OCI-LY3 (cell line): Measurements from ENCODE around the gene SAPCD2.

Source experiments
- H2AFZ ChIP-seq: fragments of 200-600, 300-600 bp; shearing (Covaris generic); 2 replicates; pipeline ENCODE4 v1.6.0; 2014; ENCODE audit warnings: antibody characterized with exemption, low read depth, low read length
- H3K27ac ChIP-seq: fragments of 200-600, 300-600 bp; sonication (generic); 2 replicates; pipeline ENCODE4 v1.5.1; 2014; ENCODE audit warnings: mild to moderate bottlenecking, low read length, moderate library complexity, mixed read lengths
- H3K27me3 ChIP-seq: fragments of 200-600, 300-600 bp; sonication (generic); 2 replicates; pipeline ENCODE4 v1.6.1; 2014; ENCODE audit warnings: low read depth, low read length, mixed read lengths
- H3K36me3 ChIP-seq: fragments of 200-600, 300-600 bp; sonication (generic); replicated peaks from 2 replicates; pipeline ENCODE3; 2014; ENCODE audit warnings: low read depth, low read length, mixed read lengths
- H3K4me1 ChIP-seq: fragments of 300-600, 200-600 bp; sonication (generic); 2 replicates; pipeline ENCODE4 v1.6.1; 2014; ENCODE audit warnings: low read length, mixed read lengths
- H3K4me2 ChIP-seq: fragments of 200-600, 300-600 bp; sonication (generic); 2 replicates; pipeline ENCODE4 v1.6.1; 2014; ENCODE audit warnings: low read length, mixed read lengths
- H3K4me3 ChIP-seq: fragments of 300-600, 200-600 bp; sonication (generic); 2 replicates; pipeline ENCODE4 v1.5.1; 2014; ENCODE audit warnings: antibody characterized with exemption, mild to moderate bottlenecking, low read length, moderate library complexity
- H3K79me2 ChIP-seq: fragments of 300-600, 200-600 bp; shearing (Covaris generic); 2 replicates; pipeline ENCODE4 v1.6.1; 2014; ENCODE audit warnings: mild to moderate bottlenecking, low read length, mixed read lengths
- H3K9ac ChIP-seq: fragments of 300-600, 200-600 bp; shearing (Covaris generic); 2 replicates; pipeline ENCODE4 v1.6.0; 2014; ENCODE audit warnings: mild to moderate bottlenecking, low read length, moderate library complexity
- H3K9me3 ChIP-seq: fragments of 200-600, 300-600 bp; shearing (Covaris generic); 2 replicates; pipeline ENCODE4 v1.6.1; 2014; ENCODE audit warnings: low read length, mixed read lengths; ENCODE audit not compliant: insufficient read depth
- H4K20me1 ChIP-seq: fragments of 200-600, 300-600 bp; sonication (generic); 2 replicates; pipeline ENCODE4 v1.6.1; 2016; ENCODE audit warnings: low read length, mixed read lengths; ENCODE audit not compliant: insufficient read depth
- CTCF ChIP-seq: fragments of 200-600, 300-600 bp; sonication (generic); IDR thresholded peaks from 2 replicates; pipeline ENCODE4 v1.5.1; 2014; ENCODE audit warnings: antibody characterized with exemption, low read length, low read depth
- EZH2phosphoT487 ChIP-seq: fragments of 200-600 bp; shearing (Covaris generic); IDR thresholded peaks from 2 replicates; pipeline ENCODE4 v1.6.1; 2018; ENCODE audit warnings: antibody characterized with exemption, mixed run types, low read depth

The SAPCD2 gene

DNA sequence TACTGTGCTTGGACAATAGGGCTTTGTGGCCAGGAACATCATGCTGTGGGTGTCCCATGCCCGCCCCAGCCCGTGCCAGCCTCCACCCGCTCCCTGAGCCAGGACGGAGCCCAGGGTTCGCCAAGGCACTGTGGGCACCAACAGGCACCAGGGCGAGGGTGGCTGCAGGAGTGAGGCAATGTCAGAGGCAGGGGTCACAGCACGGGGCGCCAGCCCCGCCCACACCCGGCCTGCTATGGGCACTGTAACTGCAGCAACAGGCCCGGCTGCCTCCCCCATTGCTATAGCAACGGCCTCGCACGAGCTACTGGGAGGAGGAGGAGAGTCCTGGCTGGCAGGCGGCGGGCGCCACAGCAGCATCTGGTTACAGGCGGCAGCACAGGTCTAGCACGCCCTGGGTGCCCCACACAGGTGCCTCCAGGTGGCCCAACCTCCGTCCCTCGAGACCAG is 44.8 kb downstream of the SAPCD2 start:
- H3K27ac ChIP-seq = no peak overlapping the region
- TF ChIP-seq EZH2phosphoT487 (no peak), CTCF (no peak)
- H3K79me2 ChIP-seq = no peaks in the 10 kb centered on the region
- peaks cover 20% of the 10 kb centered on the region for H3K4me1 ChIP-seq
- H3K4me3 ChIP-seq = no peak overlapping the region
- H3K4me2 ChIP-seq = no peak overlapping the region
- H3K36me3 ChIP-seq = no peaks in the 10 kb centered on the region
- H4K20me1 ChIP-seq = no peaks in the 10 kb centered on the region
- no peak overlapping the region for H2AFZ ChIP-seq
- H3K27me3 ChIP-seq = peaks cover 6% of the 10 kb centered on the region
- H3K9ac ChIP-seq = no peak overlapping the region
- no peaks in the 10 kb centered on the region for H3K9me3 ChIP-seq

DNA sequence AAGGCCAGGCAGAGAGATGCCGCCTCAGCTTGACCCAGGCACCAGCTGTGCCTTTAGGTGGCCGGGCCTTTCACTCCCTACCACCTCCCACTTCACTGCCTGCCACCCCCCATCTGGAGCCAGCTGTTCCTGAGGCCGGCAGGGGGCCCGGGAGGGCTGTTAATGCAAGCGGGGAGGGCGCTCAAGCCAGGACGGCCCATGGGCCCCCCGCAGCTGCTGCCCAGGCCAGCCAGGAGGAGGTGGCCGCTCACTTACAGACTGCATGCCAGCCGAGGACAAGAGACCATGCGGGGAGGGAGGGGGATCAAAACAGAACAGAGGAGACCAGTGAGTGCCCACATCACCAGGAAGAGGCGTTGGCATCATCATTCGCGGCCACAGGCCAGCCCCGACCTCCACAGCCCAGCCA is 46.8 kb downstream of the SAPCD2 start:
- no peak overlapping the region for H2AFZ ChIP-seq
- no peak overlapping the region for H3K27ac ChIP-seq
- H3K36me3 ChIP-seq = no peaks in the 10 kb centered on the region
- no peaks in the 10 kb centered on the region for H4K20me1 ChIP-seq
- no peak for TF ChIP-seq EZH2phosphoT487
- no peak for TF ChIP-seq CTCF
- H3K27me3 ChIP-seq = peaks cover 6% of the 10 kb centered on the region
- no peaks in the 10 kb centered on the region for H3K79me2 ChIP-seq
- peaks cover 10% of the 10 kb centered on the region; the same call in 1 of the 2 replicates for H3K4me1 ChIP-seq
- no peak overlapping the region for H3K4me3 ChIP-seq
- no peaks in the 10 kb centered on the region for H3K9me3 ChIP-seq
- H3K4me2 ChIP-seq = no peak overlapping the region
- H3K9ac ChIP-seq = no peak overlapping the region

DNA sequence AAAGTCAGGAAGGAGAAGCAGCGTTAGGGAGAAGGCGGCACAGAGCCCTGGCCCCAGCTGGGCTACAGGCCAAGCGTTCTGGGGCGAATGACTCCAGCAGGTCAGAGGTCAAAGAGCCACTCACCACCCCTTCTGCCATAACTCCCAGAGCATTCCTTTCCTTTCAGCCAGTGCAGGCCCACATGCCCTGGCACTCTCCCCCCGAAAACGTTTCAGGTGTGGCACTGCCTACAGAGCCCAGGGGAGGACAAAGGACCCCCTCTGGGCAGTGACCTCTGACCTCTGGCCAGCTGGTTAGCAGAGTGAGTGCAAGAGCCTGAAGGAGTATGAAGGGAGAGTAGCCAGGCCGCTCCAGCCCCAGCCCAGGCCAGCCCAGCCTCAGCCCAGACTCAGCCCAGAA is 47.2 kb downstream of the SAPCD2 start:
- Histone ChIP-seq H4K20me1 (no peaks in the 10 kb centered on the region), H3K79me2 (no peaks in the 10 kb centered on the region)

DNA sequence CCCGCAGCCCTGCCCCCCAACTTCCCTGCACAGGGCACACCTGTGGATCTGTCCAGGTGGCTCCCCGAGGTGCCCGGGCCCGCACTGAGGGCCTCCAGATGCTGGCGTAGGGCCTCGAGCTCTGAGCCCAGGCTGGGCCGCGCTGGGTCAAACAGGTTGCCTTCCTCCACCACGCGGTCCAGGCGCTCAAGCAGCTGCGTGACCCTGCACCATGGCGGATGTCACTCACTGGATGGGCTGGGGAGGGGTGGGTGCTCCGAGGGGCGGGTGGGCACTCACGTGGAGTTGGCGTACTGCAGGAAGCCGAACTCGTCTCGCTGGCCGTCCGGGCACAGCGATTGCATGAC is 47.7 kb downstream of the SAPCD2 start:
- H3K4me3 ChIP-seq = no peak overlapping the region
- no peak overlapping the region for H2AFZ ChIP-seq
- no peak overlapping the region for H3K27ac ChIP-seq
- no peaks in the 10 kb centered on the region for H3K36me3 ChIP-seq
- TF ChIP-seq EZH2phosphoT487 (no peak), CTCF (no peak)
- peaks cover 6% of the 10 kb centered on the region for H3K27me3 ChIP-seq
- no peaks in the 10 kb centered on the region for H4K20me1 ChIP-seq
- no peaks in the 10 kb centered on the region for H3K79me2 ChIP-seq
- no peaks in the 10 kb centered on the region for H3K9me3 ChIP-seq
- peaks cover 10% of the 10 kb centered on the region; the same call in 1 of the 2 replicates for H3K4me1 ChIP-seq
- no peak overlapping the region for H3K4me2 ChIP-seq
- no peak overlapping the region for H3K9ac ChIP-seq

More for the DNA sequence above, 47.2 kb downstream of the SAPCD2 start:
- Histone ChIP-seq H3K9ac (no peak overlapping the region), H2AFZ (no peak overlapping the region), H3K4me1 (peaks cover 10% of the 10 kb centered on the region; the same call in 1 of the 2 replicates), H3K36me3 (no peaks in the 10 kb centered on the region), H3K4me3 (no peak overlapping the region), H3K9me3 (no peaks in the 10 kb centered on the region), H3K4me2 (no peak overlapping the region), H3K27me3 (peaks cover 6% of the 10 kb centered on the region), H3K27ac (no peak overlapping the region)
- TF ChIP-seq CTCF = no peak
- no peak for TF ChIP-seq EZH2phosphoT487
